Progenitor cell of endocrine pancreas (in vitro differentiated cells): ENCODE measurements around the gene SLC16A6. TPM values are rescaled to one million over a fixed set of nuclear protein-coding genes. Genes with fewer than 3 reads are reported as not detected.

Source experiments
- DNase-seq: peaks from one replicate; pipeline ENCODE4 v3.0.0; 2021; ENCODE audit warnings: low spot score; ENCODE audit not compliant: unreplicated experiment
- H3K27ac Mint-ChIP-seq: 2 replicates; pipeline ENCODE4 v1.8.0; 2021; ENCODE audit warnings: mild to moderate bottlenecking, moderate library complexity, mixed read lengths
- H3K27me3 Mint-ChIP-seq: 2 replicates; pipeline ENCODE4 v1.8.0; 2021; ENCODE audit warnings: mixed read lengths
- H3K36me3 Mint-ChIP-seq: 2 replicates; pipeline ENCODE4 v1.8.0; 2022; ENCODE audit warnings: mixed read lengths; ENCODE audit not compliant: insufficient read depth
- H3K4me1 Mint-ChIP-seq: 2 replicates; pipeline ENCODE4 v1.8.0; 2021; ENCODE audit warnings: low read depth, mixed read lengths
- H3K4me3 Mint-ChIP-seq: 2 replicates; pipeline ENCODE4 v1.8.0; 2021; ENCODE audit warnings: low read depth, mild to moderate bottlenecking, moderate library complexity, mixed read lengths
- H3K9me3 Mint-ChIP-seq: 2 replicates; pipeline ENCODE4 v1.8.0; 2021; ENCODE audit warnings: low read depth, mixed read lengths
- total RNA-seq: library from RNA; stranded (reverse); gene quantifications from 2 replicates; pipeline ENCODE4 v1.2.1, GENCODE V29; 2021
- TF ChIP-seq, protein P1 (sequence below): fragments of 200-600 bp; sonication (generic); IDR thresholded peaks from one replicate; pipeline ENCODE4 v1.5.0; 2021; ENCODE audit warnings: antibody characterized with exemption, mild to moderate bottlenecking; ENCODE audit not compliant: unreplicated experiment

SLC16A6 gene
- total RNA-seq, 1 donor from 2014 or later = 0.12 TPM

DNA sequence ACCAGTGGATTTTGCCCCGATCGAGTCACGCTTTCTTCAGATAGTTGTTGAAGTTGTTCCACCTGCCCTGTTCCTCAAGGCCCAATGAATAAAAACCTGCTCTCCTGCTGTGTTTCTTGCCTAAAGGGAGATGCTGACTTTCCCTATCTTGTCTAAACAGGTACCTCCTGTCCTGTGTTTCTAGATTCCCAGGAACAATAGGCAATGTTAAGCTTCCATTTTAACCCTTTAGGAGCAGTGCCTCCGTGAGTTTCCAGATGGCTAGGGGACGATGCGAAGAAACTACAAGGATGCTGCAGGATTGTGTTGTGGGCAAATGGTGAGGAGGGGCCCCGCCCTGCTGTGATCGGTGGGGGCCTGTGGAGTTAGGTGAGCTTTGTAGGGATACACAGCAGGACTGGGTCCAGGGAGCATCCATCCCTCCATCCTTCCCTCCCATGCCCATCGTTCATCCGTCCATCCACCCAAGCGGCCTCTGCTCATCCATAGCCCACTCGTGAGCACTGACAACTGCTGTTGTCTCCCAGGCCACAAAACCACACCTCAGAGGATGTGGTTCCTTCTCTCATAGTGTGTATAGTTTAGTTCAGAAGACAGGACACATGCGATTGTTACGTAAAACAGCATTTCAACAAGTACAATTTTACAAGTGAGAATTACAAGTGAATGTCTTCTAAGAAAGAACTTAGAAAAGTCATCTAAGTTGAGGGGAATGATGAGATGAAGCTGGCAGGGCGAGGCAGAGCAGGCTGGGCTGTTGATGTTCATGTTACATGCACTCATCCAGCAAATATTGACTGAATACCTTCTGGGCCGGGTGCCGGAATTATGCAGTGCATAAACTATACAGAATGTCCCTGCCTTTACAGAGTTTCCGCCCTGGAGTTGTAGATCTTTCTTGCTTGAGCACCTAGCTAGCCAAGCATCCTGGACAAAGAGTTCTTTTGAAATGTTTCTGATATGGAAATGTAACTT, 5.6 kb upstream of the SLC16A6 start:
- no peak for DNase-seq
- Mint-ChIP-seq H3K4me3 (no peak overlapping the region), H3K27ac (no peak overlapping the region), H3K4me1 (peaks cover 6% of the 10 kb centered on the region), H3K9me3 (no peaks in the 10 kb centered on the region), H3K27me3 (peaks cover 34% of the 10 kb centered on the region), H3K36me3 (no peaks in the 10 kb centered on the region)
- TF ChIP-seq, protein P1, sequence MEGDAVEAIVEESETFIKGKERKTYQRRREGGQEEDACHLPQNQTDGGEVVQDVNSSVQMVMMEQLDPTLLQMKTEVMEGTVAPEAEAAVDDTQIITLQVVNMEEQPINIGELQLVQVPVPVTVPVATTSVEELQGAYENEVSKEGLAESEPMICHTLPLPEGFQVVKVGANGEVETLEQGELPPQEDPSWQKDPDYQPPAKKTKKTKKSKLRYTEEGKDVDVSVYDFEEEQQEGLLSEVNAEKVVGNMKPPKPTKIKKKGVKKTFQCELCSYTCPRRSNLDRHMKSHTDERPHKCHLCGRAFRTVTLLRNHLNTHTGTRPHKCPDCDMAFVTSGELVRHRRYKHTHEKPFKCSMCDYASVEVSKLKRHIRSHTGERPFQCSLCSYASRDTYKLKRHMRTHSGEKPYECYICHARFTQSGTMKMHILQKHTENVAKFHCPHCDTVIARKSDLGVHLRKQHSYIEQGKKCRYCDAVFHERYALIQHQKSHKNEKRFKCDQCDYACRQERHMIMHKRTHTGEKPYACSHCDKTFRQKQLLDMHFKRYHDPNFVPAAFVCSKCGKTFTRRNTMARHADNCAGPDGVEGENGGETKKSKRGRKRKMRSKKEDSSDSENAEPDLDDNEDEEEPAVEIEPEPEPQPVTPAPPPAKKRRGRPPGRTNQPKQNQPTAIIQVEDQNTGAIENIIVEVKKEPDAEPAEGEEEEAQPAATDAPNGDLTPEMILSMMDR = no peak

DNA sequence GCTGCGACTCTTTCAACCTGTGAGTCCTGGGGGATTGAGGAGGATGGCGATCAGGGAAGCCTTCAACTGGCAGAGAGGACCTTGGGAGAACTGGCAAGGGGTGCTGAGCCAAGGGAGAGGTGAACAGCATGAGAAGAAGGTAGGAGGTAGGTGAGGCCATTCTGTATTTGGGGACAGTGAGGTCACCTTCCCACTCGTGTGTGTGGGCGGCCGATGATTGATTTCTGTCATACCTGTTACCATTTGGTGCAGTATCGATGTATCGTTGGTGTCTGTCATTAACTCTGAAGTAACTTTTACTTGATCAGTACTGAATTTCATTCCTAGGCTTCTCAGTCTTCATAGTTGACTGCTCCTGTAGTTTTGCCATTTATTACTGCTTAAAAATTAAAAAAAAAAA, 4.2 kb upstream of the SLC16A6 start:
- no peak for DNase-seq
- H3K27me3 Mint-ChIP-seq = peaks cover 44% of the 10 kb centered on the region
- no peaks in the 10 kb centered on the region for H3K36me3 Mint-ChIP-seq
- H3K4me3 Mint-ChIP-seq = no peak overlapping the region
- H3K27ac Mint-ChIP-seq = no peak overlapping the region
- no peaks in the 10 kb centered on the region for H3K9me3 Mint-ChIP-seq
- TF ChIP-seq, protein P1 = no peak
- H3K4me1 Mint-ChIP-seq = peaks cover 6% of the 10 kb centered on the region

- Mint-ChIP-seq H3K9me3 (no peaks in the 10 kb centered on the region), H3K27ac (no peak overlapping the region), H3K27me3 (peaks cover 48% of the 10 kb centered on the region), H3K4me3 (no peak overlapping the region), H3K4me1 (peaks cover 6% of the 10 kb centered on the region), H3K36me3 (no peaks in the 10 kb centered on the region)
- no peak for DNase-seq
- TF ChIP-seq, protein P1 = no peak
Measured at GRCh38 chr17:68294617-68295016, 3.7 kb upstream of the SLC16A6 start.

GRCh38 chr17:68294196-68294555, 3.2 kb upstream of the SLC16A6 start:
- no peaks in the 10 kb centered on the region for H3K9me3 Mint-ChIP-seq
- no peak overlapping the region for H3K4me3 Mint-ChIP-seq
- TF ChIP-seq, protein P1 = no peak
- H3K27me3 Mint-ChIP-seq = peaks cover 53% of the 10 kb centered on the region
- peaks cover 6% of the 10 kb centered on the region for H3K4me1 Mint-ChIP-seq
- no peak for DNase-seq
- H3K36me3 Mint-ChIP-seq = no peaks in the 10 kb centered on the region
- H3K27ac Mint-ChIP-seq = no peak overlapping the region

- Mint-ChIP-seq H3K27ac (no peak overlapping the region), H3K9me3 (no peaks in the 10 kb centered on the region), H3K36me3 (no peaks in the 10 kb centered on the region), H3K27me3 (peaks cover 58% of the 10 kb centered on the region), H3K4me1 (peaks cover 6% of the 10 kb centered on the region), H3K4me3 (no peak overlapping the region)
- TF ChIP-seq, protein P1 = no peak
- DNase-seq = no peak
Measured at GRCh38 chr17:68293490-68294195, 2.7 kb upstream of the SLC16A6 start.
